Keratinocyte (primary cell): ENCODE data around the gene NCS1. TPM values are rescaled to one million over a fixed set of nuclear protein-coding genes. Genes with fewer than 3 reads are reported as not detected.

ENCODE experiments used
- DNase-seq: peaks from one replicate; pipeline ENCODE4 v3.0.0-alpha.2; 2011; ENCODE audit warnings: low read depth, missing footprints, low spot score
- FAIRE-seq: peaks from 2 replicates; lab custom pipeline; 2011; peaks lifted over from hg19 to GRCh38; lab: Jason Lieb, UNC
- H2AFZ ChIP-seq: 2 replicates; pipeline ENCODE4 v1.6.0; 2012; ENCODE audit warnings: low read length, control low read depth, inconsistent platforms; ENCODE audit not compliant: control insufficient read depth
- H3K27ac ChIP-seq: 2 replicates; pipeline ENCODE4 v1.5.1; 2011; ENCODE audit warnings: low read length; ENCODE audit not compliant: control insufficient read depth, insufficient read depth
- H3K27me3 ChIP-seq: 3 replicates; pipeline ENCODE4 v1.6.0; 2011; ENCODE audit warnings: low read length; ENCODE audit not compliant: control insufficient read depth, insufficient read depth; ENCODE audit errors: extremely low read depth
- H3K36me3 ChIP-seq, 2 experiments: 2 replicates in 1 of 2; 3 replicates in 1 of 2; pipeline ENCODE4 v1.5.1; 2011; ENCODE audit warnings: low read length in 2 of 2, mild to moderate bottlenecking in 1 of 2; ENCODE audit not compliant: control insufficient read depth in 2 of 2, insufficient read depth in 2 of 2; ENCODE audit errors: extremely low read depth in 1 of 2
- H3K4me1 ChIP-seq: 3 replicates; pipeline ENCODE4 v1.5.1; 2011; ENCODE audit warnings: low read length; ENCODE audit not compliant: control insufficient read depth, insufficient read depth; ENCODE audit errors: extremely low read depth
- H3K4me2 ChIP-seq: 3 replicates; pipeline ENCODE4 v1.6.0; 2011; ENCODE audit warnings: low read depth, low read length; ENCODE audit not compliant: control insufficient read depth, insufficient read depth; ENCODE audit errors: extremely low read depth
- H3K4me3 ChIP-seq, 3 experiments: fragments of 200-600 bp in 1 of 3; sonication (generic) in 1 of 3; 2 replicates in 2 of 3; 3 replicates in 1 of 3; pipeline ENCODE4 v1.5.1; 2011 to 2016; ENCODE audit warnings: low read length in 3 of 3, mild to moderate bottlenecking in 3 of 3, control low read depth in 2 of 3, inconsistent platforms in 1 of 3, low read depth in 1 of 3, mixed read lengths in 1 of 3, mixed run types in 1 of 3, moderate library complexity in 1 of 3; ENCODE audit not compliant: control insufficient read depth in 2 of 3, insufficient read depth in 2 of 3; ENCODE audit errors: extremely low read depth in 1 of 3
- H3K79me2 ChIP-seq: 2 replicates; pipeline ENCODE4 v1.6.0; 2012; ENCODE audit warnings: low read length; ENCODE audit not compliant: control insufficient read depth, insufficient read depth
- H3K9ac ChIP-seq: 3 replicates; pipeline ENCODE4 v1.6.0; 2011; ENCODE audit warnings: low read length; ENCODE audit not compliant: control insufficient read depth, insufficient read depth; ENCODE audit errors: extremely low read depth
- H3K9me1 ChIP-seq: 3 replicates; pipeline ENCODE4 v1.6.0; 2011; ENCODE audit warnings: low read length; ENCODE audit not compliant: control insufficient read depth, insufficient read depth; ENCODE audit errors: extremely low read depth
- H3K9me3 ChIP-seq: 2 replicates; pipeline ENCODE4 v1.5.1; 2012; ENCODE audit warnings: low read depth, low read length; ENCODE audit not compliant: control insufficient read depth
- H4K20me1 ChIP-seq: 3 replicates; pipeline ENCODE4 v1.6.0; 2011; ENCODE audit warnings: low read length; ENCODE audit not compliant: control insufficient read depth, insufficient read depth; ENCODE audit errors: extremely low read depth
- CTCF ChIP-seq, 3 experiments: IDR thresholded peaks in 1 of 3; conservative IDR thresholded peaks in 1 of 3; optimal IDR thresholded peaks in 1 of 3; 2 replicates in 2 of 3; 3 replicates in 1 of 3; pipeline versions ENCODE3 to v1.5.1; 2011; ENCODE audit warnings: low read length in 3 of 3, mild to moderate bottlenecking in 3 of 3, moderate library complexity in 2 of 3, control low read depth in 1 of 3, inconsistent platforms in 1 of 3; ENCODE audit not compliant: insufficient read depth in 2 of 3; ENCODE audit errors: extremely low read depth in 1 of 3
- EZH2 ChIP-seq: IDR thresholded peaks from one replicate; pipeline ENCODE4 v1.6.1; 2012; ENCODE audit warnings: inconsistent platforms, mild to moderate bottlenecking, low read length, moderate library complexity
- dilution Hi-C: fragments of 300-500 bp; cut with MboI; formaldehyde crosslinking; loops from one replicate; pipeline ENCODE4 v1.7.0; 2020; ENCODE audit warnings: low sequenced_read_pairs; ENCODE audit not compliant: extremely low pct_ligation_motif_present
- polyA plus RNA-seq, 5 experiments: library from polyadenylated mRNA; depleted of rRNA in 3 of 5; stranded (reverse) in 3 of 5; stranded (forward) in 1 of 5; unstranded in 1 of 5; fragments of >200 nt; gene quantifications; 1 replicate in 1 of 5; 2 replicates in 3 of 5; 3 replicates in 1 of 5; pipeline versions ENCODE4 v1.2.1 to v1.2.3, GENCODE V29; 2011 to 2012; ENCODE audit warnings: missing spikeins in 2 of 5, low read depth in 1 of 5, low replicate concordance in 1 of 5

Gene NCS1
- polyA plus RNA-seq, 1 donor (not counting 4 experiments of a cell fraction or from before 2014, with no cell fraction given): 49.1 TPM

- no peak for FAIRE-seq
Measured at GRCh38 chr9:130204959-130205358, 32.8 kb downstream of the NCS1 start.

GRCh38 chr9:130205912-130206311, 33.7 kb downstream of the NCS1 start:
- Histone ChIP-seq H3K4me2 (no peak overlapping the region), H3K9me1 (no peaks in the 10 kb centered on the region), H3K36me3 (peaks cover 0 to 9% of the 10 kb centered on the region in 2 experiments), H3K9me3 (no peaks in the 10 kb centered on the region), H3K27ac (no peak overlapping the region), H3K79me2 (peaks cover 11% of the 10 kb centered on the region), H3K4me3 (no peak overlapping the region), H3K4me1 (peaks cover 11% of the 10 kb centered on the region), H3K9ac (no peak overlapping the region), H2AFZ (no peak overlapping the region), H4K20me1 (no peaks in the 10 kb centered on the region), H3K27me3 (no peaks in the 10 kb centered on the region)
- TF ChIP-seq EZH2 (no peak), CTCF (optimal IDR thresholded peaks at IDR 0.05 in 1 of 3, IDR thresholded peaks at IDR 0.05 in 1 of 3, conservative IDR thresholded peaks at IDR 0.05 in 1 of 3; ENCODE audit: extremely low read depth in 1 of 3, insufficient read depth in 2 of 3, low read length in 3 of 3) (no peak)
- no peak for DNase-seq
- dilution Hi-C loops: no loop called here
- no peak for FAIRE-seq

More at GRCh38 chr9:130204959-130205358, 32.8 kb downstream of the NCS1 start:
- no peaks in the 10 kb centered on the region for H4K20me1 ChIP-seq
- no peak for DNase-seq
- H3K27me3 ChIP-seq: no peaks in the 10 kb centered on the region
- dilution Hi-C loops: no loop called here
- no peak overlapping the region for H3K4me2 ChIP-seq
- no peak for TF ChIP-seq EZH2
- no peak for TF ChIP-seq CTCF (optimal IDR thresholded peaks at IDR 0.05 in 1 of 3, IDR thresholded peaks at IDR 0.05 in 1 of 3, conservative IDR thresholded peaks at IDR 0.05 in 1 of 3; ENCODE audit: extremely low read depth in 1 of 3, insufficient read depth in 2 of 3, low read length in 3 of 3)
- H3K4me3 ChIP-seq: no peak overlapping the region
- H3K4me1 ChIP-seq: peaks cover 20% of the 10 kb centered on the region
- H3K9me1 ChIP-seq: no peaks in the 10 kb centered on the region
- peaks cover 12% of the 10 kb centered on the region for H3K79me2 ChIP-seq
- H3K9ac ChIP-seq: no peak overlapping the region
- peaks cover 0 to 9% of the 10 kb centered on the region in 2 experiments for H3K36me3 ChIP-seq
- H3K27ac ChIP-seq: no peak overlapping the region
- H3K9me3 ChIP-seq: no peaks in the 10 kb centered on the region
- no peak overlapping the region for H2AFZ ChIP-seq
